HFFc6 (cell line): ENCODE results near the gene CLIP4. TPM values are rescaled to one million over a fixed set of nuclear protein-coding genes. Genes with fewer than 3 reads are reported as not detected.

ENCODE experiments used
- DNase-seq: peaks from one replicate; pipeline ENCODE4 v3.0.0-alpha.2; 2018
- H3K27ac Mint-ChIP-seq: 2 replicates; pipeline ENCODE4 v1.8.0; 2020; ENCODE audit warnings: mild to moderate bottlenecking, mixed read lengths
- H3K27me3 Mint-ChIP-seq: 2 replicates; pipeline ENCODE4 v1.8.0; 2021; ENCODE audit warnings: mild to moderate bottlenecking, moderate library complexity, mixed read lengths; ENCODE audit not compliant: insufficient read depth
- H3K36me3 Mint-ChIP-seq: 2 replicates; pipeline ENCODE4 v1.8.0; 2021; ENCODE audit warnings: low read depth, mixed read lengths
- H3K4me1 Mint-ChIP-seq: 2 replicates; pipeline ENCODE4 v1.8.0; 2020; ENCODE audit warnings: low read depth, mixed read lengths
- H3K4me3 Mint-ChIP-seq: 2 replicates; pipeline ENCODE4 v1.8.0; 2020; ENCODE audit warnings: mild to moderate bottlenecking, moderate library complexity, mixed read lengths
- H3K9me3 Mint-ChIP-seq: 2 replicates; pipeline ENCODE4 v1.8.0; 2020; ENCODE audit warnings: mild to moderate bottlenecking, mixed read lengths
- total RNA-seq, 6 experiments: library from RNA; stranded (reverse); fragmentation: NEBNext Ultra II Directional; extraction: Animal tissue kit (Norgen Biotek cat#: 25700); gene quantifications; 2 replicates in 1 of 6; 3 replicates in 5 of 6; pipeline ENCODE4 v1.2.3, GENCODE V29; 2021
- TF ChIP-seq, protein P1 (sequence below): fragments of 200-600 bp; sonication (generic); IDR thresholded peaks from 2 replicates; pipeline ENCODE4 v1.5.0; 2021; ENCODE audit warnings: antibody characterized with exemption, mild to moderate bottlenecking

Gene CLIP4
- total RNA-seq, 6 experiments from 2014 or later = 33.7 to 40.9 (median 36.6) TPM

- peaks cover 11% of the 10 kb centered on the region for H3K9me3 Mint-ChIP-seq
- H3K4me3 Mint-ChIP-seq = peak overlapping the region; percentile 79
- DNase-seq = peak; percentile 77
- H3K27ac Mint-ChIP-seq = peak overlapping the region; percentile 96
- H3K36me3 Mint-ChIP-seq = peaks cover 46% of the 10 kb centered on the region
- no peaks in the 10 kb centered on the region; the same call in 1 of the 2 replicates for H3K27me3 Mint-ChIP-seq
- TF ChIP-seq, protein P1, sequence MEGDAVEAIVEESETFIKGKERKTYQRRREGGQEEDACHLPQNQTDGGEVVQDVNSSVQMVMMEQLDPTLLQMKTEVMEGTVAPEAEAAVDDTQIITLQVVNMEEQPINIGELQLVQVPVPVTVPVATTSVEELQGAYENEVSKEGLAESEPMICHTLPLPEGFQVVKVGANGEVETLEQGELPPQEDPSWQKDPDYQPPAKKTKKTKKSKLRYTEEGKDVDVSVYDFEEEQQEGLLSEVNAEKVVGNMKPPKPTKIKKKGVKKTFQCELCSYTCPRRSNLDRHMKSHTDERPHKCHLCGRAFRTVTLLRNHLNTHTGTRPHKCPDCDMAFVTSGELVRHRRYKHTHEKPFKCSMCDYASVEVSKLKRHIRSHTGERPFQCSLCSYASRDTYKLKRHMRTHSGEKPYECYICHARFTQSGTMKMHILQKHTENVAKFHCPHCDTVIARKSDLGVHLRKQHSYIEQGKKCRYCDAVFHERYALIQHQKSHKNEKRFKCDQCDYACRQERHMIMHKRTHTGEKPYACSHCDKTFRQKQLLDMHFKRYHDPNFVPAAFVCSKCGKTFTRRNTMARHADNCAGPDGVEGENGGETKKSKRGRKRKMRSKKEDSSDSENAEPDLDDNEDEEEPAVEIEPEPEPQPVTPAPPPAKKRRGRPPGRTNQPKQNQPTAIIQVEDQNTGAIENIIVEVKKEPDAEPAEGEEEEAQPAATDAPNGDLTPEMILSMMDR = no peak
- peaks cover 70% of the 10 kb centered on the region for H3K4me1 Mint-ChIP-seq
Observed at GRCh38 chr2:29130295-29130694, 15.1 kb downstream of the CLIP4 start.

GRCh38 chr2:29134933-29135332, 19.7 kb downstream of the CLIP4 start:
- Mint-ChIP-seq H3K4me3 (no peak overlapping the region), H3K27me3 (no peaks in the 10 kb centered on the region), H3K4me1 (peaks cover 46% of the 10 kb centered on the region), H3K36me3 (peaks cover 60% of the 10 kb centered on the region), H3K27ac (no peak overlapping the region), H3K9me3 (peaks cover 16% of the 10 kb centered on the region)
- DNase-seq = no peak
- TF ChIP-seq, protein P1 = no peak

- Mint-ChIP-seq H3K4me3 (peak overlapping the region; percentile 71), H3K4me1 (peaks cover 34% of the 10 kb centered on the region), H3K27me3 (no peaks in the 10 kb centered on the region), H3K36me3 (peaks cover 72% of the 10 kb centered on the region), H3K9me3 (peaks cover 16% of the 10 kb centered on the region), H3K27ac (peak overlapping the region; percentile 80)
- DNase-seq = peak; percentile 72
- TF ChIP-seq, protein P1 = no peak
Observed at GRCh38 chr2:29139152-29139551, 23.9 kb downstream of the CLIP4 start.

- DNase-seq = no peak
- Mint-ChIP-seq H3K27me3 (no peaks in the 10 kb centered on the region), H3K9me3 (peaks cover 16% of the 10 kb centered on the region), H3K4me3 (peak overlapping the region; percentile 71), H3K27ac (peak overlapping the region; percentile 80), H3K36me3 (peaks cover 67% of the 10 kb centered on the region), H3K4me1 (peaks cover 28% of the 10 kb centered on the region)
- TF ChIP-seq, protein P1 = no peak
Observed at GRCh38 chr2:29139731-29140130, 24.5 kb downstream of the CLIP4 start.

DNA sequence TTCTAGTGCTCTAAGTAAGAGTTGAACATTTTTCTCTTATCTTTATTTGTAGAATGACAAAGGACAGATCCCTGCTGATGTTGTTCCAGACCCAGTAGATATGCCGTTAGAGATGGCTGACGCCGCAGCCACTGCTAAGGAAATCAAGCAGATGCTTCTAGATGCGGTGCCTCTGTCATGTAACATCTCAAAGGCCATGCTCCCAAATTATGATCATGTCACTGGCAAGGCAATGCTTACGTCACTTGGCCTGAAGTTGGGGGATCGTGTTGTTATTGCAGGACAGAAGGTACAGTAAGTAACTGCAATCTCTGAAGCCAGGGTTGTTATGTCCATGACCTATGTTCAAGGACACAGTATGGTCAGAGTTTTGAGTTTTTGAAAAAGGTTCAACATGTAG, 28.4 kb downstream of the CLIP4 start:
- no peak overlapping the region for H3K4me3 Mint-ChIP-seq
- H3K36me3 Mint-ChIP-seq = peaks cover 52% of the 10 kb centered on the region
- H3K4me1 Mint-ChIP-seq = peaks cover 20% of the 10 kb centered on the region
- H3K27ac Mint-ChIP-seq = no peak overlapping the region
- no peak for DNase-seq
- H3K9me3 Mint-ChIP-seq = peaks cover 6% of the 10 kb centered on the region
- TF ChIP-seq, protein P1 = no peak
- H3K27me3 Mint-ChIP-seq = no peaks in the 10 kb centered on the region

DNA sequence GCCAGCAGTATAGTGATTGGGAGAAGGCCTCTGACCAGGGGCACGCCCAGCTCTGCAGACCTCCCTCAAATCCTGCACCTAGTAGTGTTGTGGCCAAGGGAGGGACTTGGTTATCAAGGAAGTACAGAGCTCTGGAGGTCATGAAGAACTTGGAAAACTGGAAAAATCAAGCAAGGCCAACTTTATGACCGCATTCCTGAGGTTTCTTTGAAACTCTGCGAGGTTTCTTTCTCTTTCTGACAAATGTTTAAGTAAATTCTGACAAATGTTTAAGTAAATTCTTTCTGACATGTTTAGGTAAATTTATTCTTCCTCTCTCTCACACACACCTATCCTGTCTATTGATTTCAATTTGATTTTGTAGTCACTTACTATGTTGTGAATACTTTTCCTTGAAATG, 31.0 kb downstream of the CLIP4 start:
- H3K27me3 Mint-ChIP-seq = no peaks in the 10 kb centered on the region

More for the DNA sequence above, 31.0 kb downstream of the CLIP4 start:
- H3K4me3 Mint-ChIP-seq = no peak overlapping the region
- H3K36me3 Mint-ChIP-seq = peaks cover 37% of the 10 kb centered on the region
- H3K4me1 Mint-ChIP-seq = peaks cover 1% of the 10 kb centered on the region; the same call in 1 of the 2 replicates
- TF ChIP-seq, protein P1 = no peak
- no peak overlapping the region; the same call in 1 of the 2 replicates for H3K27ac Mint-ChIP-seq
- no peaks in the 10 kb centered on the region for H3K9me3 Mint-ChIP-seq
- DNase-seq = no peak
